Trophoblast cell (in vitro differentiated cells and primary cell): ENCODE measurements around the gene CSGALNACT2.

Source experiments
- DNase-seq, 2 donors: peaks; one replicate each; pipeline ENCODE4 v3.0.0-alpha.2; 2016
- H2AFZ ChIP-seq: 2 replicates; pipeline ENCODE4 v1.6.1; 2013; ENCODE audit warnings: low read length, moderate library complexity, mild to moderate bottlenecking; ENCODE audit not compliant: insufficient read depth, poor library complexity
- H2AK5ac ChIP-seq: 2 replicates; pipeline ENCODE4 v1.6.1; 2013; ENCODE audit warnings: mild to moderate bottlenecking, low read length
- H2BK120ac ChIP-seq: 2 replicates; pipeline ENCODE4 v1.6.1; 2013; ENCODE audit warnings: low read length, mild to moderate bottlenecking, moderate library complexity; ENCODE audit not compliant: insufficient read depth, poor library complexity
- H2BK12ac ChIP-seq: 2 replicates; pipeline ENCODE4 v1.6.1; 2013; ENCODE audit warnings: mild to moderate bottlenecking, low read length, moderate library complexity
- H2BK5ac ChIP-seq: 2 replicates; pipeline ENCODE4 v1.6.1; 2013; ENCODE audit warnings: low read length, low read depth, moderate library complexity, mild to moderate bottlenecking; ENCODE audit not compliant: poor library complexity
- H3K14ac ChIP-seq: 2 replicates; pipeline ENCODE4 v1.6.1; 2013; ENCODE audit warnings: mild to moderate bottlenecking, low read length
- H3K18ac ChIP-seq: 2 replicates; pipeline ENCODE4 v1.6.1; 2013; ENCODE audit warnings: mild to moderate bottlenecking, low read length
- H3K23ac ChIP-seq: 2 replicates; pipeline ENCODE4 v1.6.1; 2013; ENCODE audit warnings: low read length
- H3K27ac ChIP-seq: 2 replicates; pipeline ENCODE4 v1.5.1; 2013; ENCODE audit warnings: low read depth, mild to moderate bottlenecking, inconsistent platforms, low read length, moderate library complexity
- H3K27me3 ChIP-seq: 2 replicates; pipeline ENCODE4 v1.6.1; 2013; ENCODE audit warnings: inconsistent platforms, mild to moderate bottlenecking, low read length, moderate library complexity; ENCODE audit not compliant: insufficient read depth
- H3K36me3 ChIP-seq, 2 experiments: 1 replicate in 1 of 2; 2 replicates in 1 of 2; pipeline ENCODE4 v1.6.1; 2013; ENCODE audit warnings: low read length in 2 of 2, mild to moderate bottlenecking in 2 of 2, moderate library complexity in 1 of 2; ENCODE audit not compliant: insufficient read depth in 2 of 2, control insufficient read depth in 1 of 2
- H3K4ac ChIP-seq: 2 replicates; pipeline ENCODE4 v1.6.1; 2013; ENCODE audit warnings: low read depth, mild to moderate bottlenecking, low read length, moderate library complexity
- H3K4me1 ChIP-seq, 2 experiments: 1 replicate in 1 of 2; 2 replicates in 1 of 2; pipeline ENCODE4 v1.6.1; 2013; ENCODE audit warnings: low read length in 2 of 2, mild to moderate bottlenecking in 2 of 2, moderate library complexity in 1 of 2; ENCODE audit not compliant: insufficient read depth in 2 of 2, control insufficient read depth in 1 of 2
- H3K4me2 ChIP-seq: 2 replicates; pipeline ENCODE4 v1.6.1; 2013; ENCODE audit warnings: inconsistent platforms, mild to moderate bottlenecking, low read length, moderate library complexity
- H3K4me3 ChIP-seq: 2 replicates; pipeline ENCODE4 v1.5.1; 2013; ENCODE audit warnings: mild to moderate bottlenecking, low read depth, low read length, inconsistent platforms
- H3K79me1 ChIP-seq: one replicate; pipeline ENCODE4 v1.6.1; 2013; ENCODE audit warnings: low read length
- H3K79me2 ChIP-seq: 2 replicates; pipeline ENCODE4 v1.6.1; 2013; ENCODE audit warnings: low read length, mild to moderate bottlenecking; ENCODE audit not compliant: control insufficient read depth, insufficient read depth, poor library complexity
- H3K9ac ChIP-seq: 2 replicates; pipeline ENCODE4 v1.6.1; 2013; ENCODE audit warnings: mild to moderate bottlenecking, low read length
- H3K9me3 ChIP-seq: 2 replicates; pipeline ENCODE4 v1.6.1; 2013; ENCODE audit warnings: low read depth, mild to moderate bottlenecking, control low read depth, inconsistent platforms, low read length; ENCODE audit not compliant: insufficient read depth
- H4K12ac ChIP-seq: 2 replicates; pipeline ENCODE4 v1.6.1; 2013; ENCODE audit warnings: low read depth, mild to moderate bottlenecking, low read length, moderate library complexity
- H4K8ac ChIP-seq: 2 replicates; pipeline ENCODE4 v1.6.1; 2013; ENCODE audit warnings: low read depth, mild to moderate bottlenecking, low read length, moderate library complexity
- H4K91ac ChIP-seq: one replicate; pipeline ENCODE4 v1.6.1; 2013; ENCODE audit warnings: low read depth, mild to moderate bottlenecking, low read length, moderate library complexity
- WGBS: extraction: QIAGEN DNeasy Blood & Tissue Kit; methylation state at CpG from one replicate; pipeline ENCODE4 v1.1.7; 2013; ENCODE audit warnings: missing lambda C conversion rate; ENCODE audit not compliant: insufficient read length, insufficient coverage; ENCODE audit errors: extremely low coverage; 5-methylcytosine and 5-hydroxymethylcytosine counted together

Gene CSGALNACT2

GRCh38 chr10:43190289-43190688 is 52.0 kb downstream of the CSGALNACT2 start:
- Histone ChIP-seq H3K79me2 (no peaks in the 10 kb centered on the region), H3K18ac (no peak overlapping the region), H3K14ac (no peak overlapping the region), H2BK5ac (no peak overlapping the region), H3K23ac (no peak overlapping the region), H3K4me2 (no peak overlapping the region), H4K8ac (no peak overlapping the region), H2AFZ (no peak overlapping the region), H2BK120ac (no peak overlapping the region), H3K9me3 (no peaks in the 10 kb centered on the region), H4K91ac (no peak overlapping the region), H3K27ac (no peak overlapping the region), H2AK5ac (no peak overlapping the region), H3K4ac (no peak overlapping the region), H3K4me1 (no peaks in the 10 kb centered on the region), H3K36me3 (no peaks in the 10 kb centered on the region), H3K4me3 (no peak overlapping the region), H2BK12ac (no peak overlapping the region), H3K9ac (no peak overlapping the region), H3K79me1 (no peaks in the 10 kb centered on the region), H3K27me3 (no peaks in the 10 kb centered on the region), H4K12ac (no peak overlapping the region)
- no peak for DNase-seq

DNA sequence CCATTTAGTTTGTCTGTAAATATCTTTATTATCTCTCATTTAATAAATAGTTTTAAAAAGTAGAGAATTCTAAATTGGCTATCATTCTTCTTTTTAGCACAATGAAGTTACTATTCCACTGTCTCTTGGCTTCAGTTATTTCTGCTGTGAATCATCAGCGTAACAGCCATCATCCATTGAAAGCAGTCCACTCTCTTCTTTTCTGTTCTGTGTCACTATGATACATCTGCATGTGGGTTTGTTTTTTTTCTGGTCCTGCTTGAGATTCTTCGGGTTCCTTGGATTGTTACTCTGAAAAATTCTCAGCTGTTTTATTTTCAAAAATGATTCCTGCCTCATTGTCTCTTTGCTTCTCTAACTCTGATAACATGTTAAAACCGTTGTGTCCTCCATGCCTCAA is 52.5 kb downstream of the CSGALNACT2 start:
- Histone ChIP-seq H3K79me2 (no peaks in the 10 kb centered on the region), H2BK5ac (no peak overlapping the region), H4K91ac (no peak overlapping the region), H3K27ac (no peak overlapping the region), H3K23ac (no peak overlapping the region), H3K4me1 (no peaks in the 10 kb centered on the region), H2BK12ac (no peak overlapping the region), H3K27me3 (no peaks in the 10 kb centered on the region), H2AFZ (no peak overlapping the region), H3K9me3 (no peaks in the 10 kb centered on the region), H3K79me1 (no peaks in the 10 kb centered on the region), H4K12ac (no peak overlapping the region), H4K8ac (no peak overlapping the region), H2AK5ac (no peak overlapping the region), H3K18ac (no peak overlapping the region), H2BK120ac (no peak overlapping the region), H3K36me3 (no peaks in the 10 kb centered on the region), H3K4me2 (no peak overlapping the region), H3K9ac (no peak overlapping the region), H3K4me3 (no peak overlapping the region), H3K4ac (no peak overlapping the region), H3K14ac (no peak overlapping the region)
- no CpG with 5 or more reads among the region's 3 CpGs for WGBS
- DNase-seq, result no peak

- H4K12ac ChIP-seq, result no peak overlapping the region
- H3K14ac ChIP-seq, result no peak overlapping the region
- H3K27me3 ChIP-seq, result no peaks in the 10 kb centered on the region
- H3K4me3 ChIP-seq, result no peak overlapping the region
- no peaks in the 10 kb centered on the region for H3K4me1 ChIP-seq
- no peak for DNase-seq
- H4K8ac ChIP-seq, result no peak overlapping the region
- no peaks in the 10 kb centered on the region for H3K9me3 ChIP-seq
- no peak overlapping the region for H2BK120ac ChIP-seq
- H2BK5ac ChIP-seq, result no peak overlapping the region
- no peak overlapping the region for H3K9ac ChIP-seq
- H4K91ac ChIP-seq, result no peak overlapping the region
- no peak overlapping the region for H3K4me2 ChIP-seq
- no peak overlapping the region for H3K18ac ChIP-seq
- H2AFZ ChIP-seq, result no peak overlapping the region
- no peak overlapping the region for H2AK5ac ChIP-seq
- H3K4ac ChIP-seq, result no peak overlapping the region
- no peaks in the 10 kb centered on the region for H3K36me3 ChIP-seq
- no peaks in the 10 kb centered on the region for H3K79me1 ChIP-seq
- no peak overlapping the region for H3K23ac ChIP-seq
- H2BK12ac ChIP-seq, result no peak overlapping the region
- H3K79me2 ChIP-seq, result no peaks in the 10 kb centered on the region
- no CpG with 5 or more reads among the region's 9 CpGs for WGBS
- H3K27ac ChIP-seq, result no peak overlapping the region
Observed at GRCh38 chr10:43192884-43193283, 54.6 kb downstream of the CSGALNACT2 start.

GRCh38 chr10:43193496-43194080 is 55.3 kb downstream of the CSGALNACT2 start:
- Histone ChIP-seq H3K4me2 (no peak overlapping the region), H4K91ac (no peak overlapping the region), H4K8ac (no peak overlapping the region), H3K4ac (no peak overlapping the region), H3K36me3 (no peaks in the 10 kb centered on the region), H2BK5ac (no peak overlapping the region), H2BK12ac (no peak overlapping the region), H3K4me1 (peaks cover 5 to 6% of the 10 kb centered on the region in 2 experiments), H2AFZ (no peak overlapping the region), H3K14ac (no peak overlapping the region), H3K9me3 (no peaks in the 10 kb centered on the region), H3K79me1 (no peaks in the 10 kb centered on the region), H3K18ac (no peak overlapping the region), H3K79me2 (no peaks in the 10 kb centered on the region), H3K9ac (no peak overlapping the region), H3K27ac (no peak overlapping the region), H4K12ac (no peak overlapping the region), H3K27me3 (no peaks in the 10 kb centered on the region), H2AK5ac (no peak overlapping the region), H2BK120ac (no peak overlapping the region), H3K4me3 (no peak overlapping the region), H3K23ac (no peak overlapping the region)
- no CpG with 5 or more reads among the region's 8 CpGs for WGBS
- no peak for DNase-seq
